ENCODE results near the gene UGT2A2.
"Not testable (repeated sequence)": the region's sequence is repeated elsewhere in the genome, so short reads cannot be mapped to it uniquely, and the experiment has no call there.

The UGT2A2 gene

DNA sequence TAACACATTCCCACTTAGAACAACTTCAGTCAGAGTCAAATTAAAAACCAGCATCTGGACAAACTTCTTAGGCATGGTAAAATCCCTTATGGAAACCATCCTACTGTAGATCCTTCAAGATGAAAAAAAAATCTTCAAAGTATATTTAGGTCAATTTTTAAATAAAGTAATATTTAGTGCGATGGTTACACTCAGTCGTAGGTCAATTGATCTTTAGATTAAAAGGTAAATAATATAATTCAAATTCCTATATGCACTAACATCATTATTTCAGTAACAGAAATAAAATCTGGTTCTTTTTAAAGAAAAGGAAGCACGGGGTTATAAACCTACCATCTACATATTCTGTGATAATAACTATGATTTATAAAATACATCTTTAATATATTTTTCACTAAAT is at the start of gene UGT2A2:
UGT2A2 (minus strand) TSS at position 101 of the 400 bp plus-strand sequence; CDS start at position 99, 2 bp downstream.
- DNase-seq: no peak

DNA sequence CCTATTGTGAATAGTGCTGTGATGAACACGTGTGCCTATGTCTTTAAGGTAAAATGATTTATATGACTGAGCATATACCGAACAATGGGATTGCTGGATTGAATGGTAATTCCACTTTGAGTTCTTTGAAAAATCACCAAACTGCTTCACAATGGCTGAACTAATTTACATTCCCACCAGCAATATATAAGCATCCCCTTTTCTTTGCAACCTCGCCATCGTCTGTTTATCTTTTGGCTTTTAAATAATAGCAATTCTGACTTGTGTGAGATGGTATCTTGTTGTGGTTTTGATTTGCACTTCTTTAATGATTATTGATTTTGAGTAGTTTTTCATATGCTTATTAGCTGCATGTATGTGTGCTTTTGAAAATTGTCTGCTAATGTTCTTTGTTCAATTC is 45.4 kb upstream of the UGT2A2 start:
- no peak for DNase-seq

DNA sequence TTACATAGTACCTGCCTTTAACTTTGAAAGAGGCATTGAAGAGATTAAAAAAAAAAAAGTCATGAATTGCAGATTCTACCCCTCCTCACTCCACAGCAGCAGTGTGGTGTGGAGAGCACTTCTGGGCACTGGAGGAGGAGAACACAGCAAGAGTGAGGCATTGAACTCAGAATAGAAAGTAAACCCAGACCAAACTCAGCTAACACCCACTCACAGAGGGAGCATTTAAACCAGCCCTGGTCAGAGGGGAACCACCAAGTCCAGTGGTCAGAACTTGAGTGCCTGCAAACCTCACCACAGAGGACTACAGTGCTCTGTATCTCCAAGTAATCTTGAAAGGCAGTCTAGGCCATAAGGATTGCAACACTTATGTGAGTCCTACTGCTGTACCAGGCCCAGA is 29.2 kb upstream of the UGT2A2 start:
- no peak for DNase-seq

DNA sequence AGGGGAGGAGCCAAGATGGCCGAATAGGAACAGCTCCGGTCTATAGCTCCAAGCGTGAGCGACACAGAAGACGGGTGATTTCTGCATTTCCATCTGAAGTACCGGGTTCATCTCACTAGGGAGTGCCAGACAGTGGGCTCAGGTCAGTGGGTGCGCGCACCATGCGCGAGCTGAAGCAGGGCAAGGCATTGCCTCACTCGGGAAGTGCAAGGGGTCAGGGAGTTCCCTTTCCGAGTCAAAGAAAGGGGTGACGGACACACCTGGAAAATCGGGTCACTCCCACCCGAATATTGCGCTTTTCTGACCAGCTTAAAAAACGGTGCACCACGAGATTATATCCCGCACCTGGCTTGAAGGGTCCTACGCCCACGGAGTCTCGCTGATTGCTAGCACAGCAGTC is 24.6 kb upstream of the UGT2A2 start:
- not testable (repeated sequence) for DNase-seq

DNA sequence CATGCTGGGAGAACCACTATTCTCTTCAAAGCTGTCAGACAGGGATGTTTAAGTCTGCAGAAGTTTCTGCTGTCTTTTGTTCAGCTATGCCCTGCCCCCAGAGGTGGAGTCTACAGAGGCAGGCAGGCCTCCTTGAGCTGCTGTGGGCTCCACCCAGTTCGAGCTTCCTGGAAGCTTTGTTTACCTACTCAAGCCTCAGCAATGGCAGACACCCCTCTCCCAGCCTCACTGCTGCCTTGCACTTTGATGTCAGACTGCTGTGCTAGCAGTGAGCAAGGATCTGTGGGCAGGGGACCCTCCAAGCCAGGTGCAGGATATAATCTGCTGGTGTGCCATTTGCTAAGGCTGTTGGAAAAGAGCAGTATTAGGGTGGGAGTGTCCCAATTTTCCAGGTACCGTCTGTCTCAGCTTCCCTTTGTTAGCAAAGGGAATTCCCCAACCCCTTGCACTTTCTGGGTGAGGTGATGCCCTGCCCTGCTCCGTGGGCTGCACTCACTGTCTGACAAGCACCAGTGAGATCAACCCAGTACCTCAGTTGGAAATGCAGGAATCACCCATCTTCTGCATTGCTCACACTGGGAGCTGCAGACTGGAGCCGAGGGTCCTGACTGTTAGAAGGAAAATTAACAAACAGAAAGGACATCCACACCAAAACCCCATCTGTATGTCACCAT is 21.8 kb upstream of the UGT2A2 start:
- DNase-seq: not testable (repeated sequence)

DNA sequence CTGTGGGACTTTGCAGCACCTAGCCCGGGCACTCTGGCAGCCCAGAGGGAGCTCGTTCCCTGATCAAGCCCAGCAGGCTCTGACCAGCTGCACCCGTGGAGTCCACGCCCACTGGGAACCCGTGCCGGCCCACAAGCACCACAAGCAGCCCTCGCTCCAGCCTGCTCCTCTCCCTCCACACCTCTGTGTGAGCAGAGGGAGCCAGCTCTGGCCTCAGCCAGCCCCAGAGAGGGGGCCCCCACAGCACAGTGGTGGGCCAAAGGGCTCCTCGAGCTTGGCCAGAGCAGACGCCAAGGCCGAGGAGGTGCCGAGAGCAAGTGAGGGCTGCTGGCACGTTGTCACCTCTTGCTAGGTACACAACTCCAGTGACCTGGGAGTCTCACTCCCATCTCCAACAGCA is 18.7 kb upstream of the UGT2A2 start:
- DNase-seq: no peak

DNA sequence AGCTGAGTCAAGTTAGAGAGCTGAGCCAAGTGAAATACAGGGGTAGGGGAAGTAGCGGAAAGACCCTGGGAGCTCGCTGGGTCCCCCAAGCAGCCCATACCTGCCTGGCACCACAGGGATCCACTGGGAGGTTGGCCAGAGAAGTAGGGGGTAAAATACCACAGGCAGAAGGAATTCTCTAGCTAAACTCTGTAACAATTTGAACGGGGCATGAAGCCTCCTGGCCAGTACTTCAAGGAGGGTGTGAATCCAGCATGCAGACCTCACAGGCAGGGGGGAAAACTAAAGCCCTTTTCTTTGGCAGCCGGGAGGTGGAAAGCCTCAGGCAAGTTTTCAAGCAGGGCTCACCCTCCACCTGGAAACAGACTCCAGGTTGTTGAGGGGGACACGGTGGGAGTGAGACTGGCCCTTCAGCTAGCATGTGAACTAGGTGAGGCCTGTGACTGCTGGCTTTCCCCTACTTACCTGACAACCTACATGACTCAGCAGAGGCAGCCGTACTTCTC is 17.3 kb upstream of the UGT2A2 start:
- no peak for DNase-seq

DNA sequence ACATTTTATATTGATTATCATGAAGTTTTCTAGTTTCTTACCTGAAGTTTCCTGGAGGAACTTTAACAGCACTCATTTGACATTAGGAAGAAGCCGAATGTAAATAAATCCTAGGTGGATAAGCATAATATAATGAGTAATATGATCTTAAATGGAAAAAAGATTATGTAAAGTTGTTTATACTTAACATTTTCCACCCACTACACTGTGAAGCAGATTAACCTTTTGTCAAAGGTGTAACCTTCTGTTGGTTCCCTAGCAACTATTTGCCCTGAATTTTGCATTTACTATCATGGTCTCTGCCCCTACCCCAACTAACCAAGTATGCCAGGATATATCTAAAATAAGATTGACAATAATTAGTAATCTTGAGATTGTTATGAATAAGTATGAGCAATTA is 13.7 kb upstream of the UGT2A2 start, which contains the start of gene UGT2A1:
UGT2A1 (minus strand) TSS at position 101 of the 400 bp plus-strand sequence. CDS start 5,603 bp downstream, outside the sequence.
- DNase-seq: no peak

DNA sequence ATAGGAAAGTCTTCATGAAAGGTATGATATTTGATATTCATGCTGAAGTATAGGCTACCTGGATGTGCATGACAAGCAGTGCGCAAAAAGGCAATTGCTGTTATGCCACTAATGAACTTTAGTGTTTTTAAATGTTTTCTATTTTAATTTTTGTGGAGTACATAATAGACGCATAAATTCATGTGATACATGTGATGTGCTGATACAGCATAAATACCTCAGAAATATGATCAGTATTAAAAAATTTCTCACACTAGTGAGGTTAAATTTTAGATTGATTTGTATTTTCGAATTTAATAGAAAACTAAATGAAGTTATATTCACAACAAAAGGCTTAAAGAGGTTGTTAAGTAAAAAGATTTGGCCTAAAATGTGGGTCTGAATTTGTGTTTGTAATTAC is 11.4 kb upstream of the UGT2A2 start:
- no peak for DNase-seq

DNA sequence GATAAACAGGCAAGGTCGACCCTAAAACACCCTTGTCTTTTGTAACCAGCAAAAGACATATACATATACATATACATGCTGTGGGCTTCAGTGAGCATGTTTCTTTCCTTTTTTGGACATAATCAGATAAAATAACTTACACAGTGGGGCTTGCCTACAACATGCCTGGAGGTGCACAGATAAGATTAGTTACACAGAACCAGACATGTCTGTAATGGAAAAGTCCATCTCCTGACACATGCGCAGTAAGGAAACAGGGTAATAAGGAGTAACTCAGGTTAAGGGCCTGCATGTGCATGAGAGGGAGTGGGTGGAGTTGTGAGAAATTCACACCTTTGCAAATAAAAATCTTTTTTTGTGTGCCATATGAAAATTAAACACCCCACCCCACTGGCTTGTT is 10.2 kb upstream of the UGT2A2 start:
- DNase-seq: no peak

DNA sequence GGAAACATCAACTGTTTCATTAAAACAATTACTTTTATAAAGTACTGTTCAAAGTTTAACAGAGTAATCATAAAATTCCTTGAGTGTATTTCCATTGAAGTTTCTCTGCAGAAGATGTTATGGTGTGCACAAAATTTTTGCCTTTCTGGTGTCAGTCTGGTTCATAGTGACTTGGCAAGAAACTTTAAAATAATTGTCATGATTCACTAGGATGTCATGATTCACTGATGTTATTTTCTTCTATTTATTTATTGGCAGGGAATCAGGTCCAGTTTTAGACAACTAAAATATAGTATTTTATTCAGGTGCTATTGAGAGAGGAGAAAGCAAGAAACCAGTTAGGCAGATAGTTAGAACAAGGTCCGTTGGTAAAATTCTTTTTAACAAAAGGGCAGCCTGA is 9.8 kb upstream of the UGT2A2 start:
- no peak for DNase-seq

DNA sequence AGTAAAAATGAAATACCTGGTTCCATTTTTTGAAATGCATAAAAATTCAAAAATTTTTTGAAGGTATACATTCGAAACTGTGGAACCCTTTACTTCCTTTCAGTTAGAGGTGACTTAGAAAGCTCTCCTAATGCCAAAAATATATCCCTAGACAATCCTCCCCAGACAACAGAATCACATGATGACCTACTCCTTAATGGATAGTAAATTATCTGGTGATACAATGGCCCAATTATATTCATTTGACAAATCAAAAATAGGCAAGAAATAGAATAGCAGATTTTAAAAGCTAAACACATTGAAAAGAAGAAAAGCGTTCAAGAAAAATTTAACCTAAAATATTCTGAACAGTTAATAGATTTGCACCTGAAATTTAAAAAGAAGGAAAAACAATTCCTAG is 3.5 kb upstream of the UGT2A2 start:
- DNase-seq: no peak

DNA sequence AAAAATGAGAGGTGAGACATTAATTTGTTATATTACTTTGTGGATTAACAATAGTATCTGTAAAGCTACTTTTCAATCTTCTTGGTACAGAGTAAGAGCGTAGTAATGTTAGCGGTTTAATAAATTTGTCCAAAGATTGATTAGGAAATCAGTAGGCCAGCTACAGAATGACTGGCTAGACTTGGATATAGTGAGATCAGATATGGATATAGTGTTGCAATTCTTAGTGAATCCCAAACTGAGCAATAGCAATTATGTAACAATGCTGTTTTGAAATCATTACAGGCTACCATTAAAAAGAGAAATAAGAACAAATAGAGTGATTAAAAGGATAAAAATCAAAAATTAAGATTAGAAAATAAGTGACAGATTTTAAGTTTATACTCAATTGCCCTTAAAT is 847 bp upstream of the UGT2A2 start:
- DNase-seq: no peak

DNA sequence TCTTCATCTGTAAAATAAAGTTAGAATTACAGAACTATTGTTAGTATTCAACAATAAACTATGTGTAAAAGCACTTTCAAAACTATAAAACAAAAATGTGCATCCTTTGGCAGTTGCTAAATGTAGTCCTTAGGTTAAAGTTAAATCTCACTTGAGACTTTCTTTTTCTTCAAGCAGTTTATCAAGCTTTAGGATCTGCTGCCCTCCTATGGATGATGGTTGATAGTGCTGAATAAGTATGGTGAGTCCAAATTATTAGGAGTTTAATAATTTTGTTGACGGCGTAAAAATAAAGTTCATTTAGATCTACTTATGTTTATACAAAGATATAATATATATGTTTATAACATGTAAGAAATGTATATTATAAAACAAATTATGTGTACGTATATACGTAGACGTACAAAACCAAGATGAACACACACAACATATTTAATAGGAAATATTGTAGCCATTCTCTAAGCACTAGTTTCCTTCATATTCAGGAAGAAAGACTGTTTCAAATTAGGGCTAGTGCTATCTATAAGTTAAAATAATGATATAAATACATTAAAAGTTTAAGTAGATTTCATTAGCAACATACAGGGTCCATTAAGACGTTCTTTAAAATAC is 22.3 kb downstream of the UGT2A2 start:
- peak; percentile 86 for DNase-seq

DNA sequence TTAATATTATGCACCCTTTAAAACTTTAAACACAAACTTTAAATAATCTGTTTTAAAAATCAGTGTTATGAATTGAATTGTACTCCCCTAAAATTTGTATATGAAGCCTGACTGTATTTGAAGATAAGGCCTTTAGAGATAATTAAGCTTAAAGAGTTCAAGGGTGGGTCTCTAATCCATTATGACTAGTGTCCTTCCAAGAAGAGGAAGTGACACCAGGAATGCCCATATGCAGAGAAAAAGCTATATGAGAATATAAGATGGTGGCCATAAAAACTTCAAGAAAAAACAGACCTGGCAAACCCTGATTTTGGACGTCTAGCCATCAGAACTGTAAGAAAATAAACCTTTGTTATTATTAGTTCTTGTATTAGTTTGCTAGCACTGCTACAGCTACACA is 29.0 kb downstream of the UGT2A2 start:
- no peak for DNase-seq

DNA sequence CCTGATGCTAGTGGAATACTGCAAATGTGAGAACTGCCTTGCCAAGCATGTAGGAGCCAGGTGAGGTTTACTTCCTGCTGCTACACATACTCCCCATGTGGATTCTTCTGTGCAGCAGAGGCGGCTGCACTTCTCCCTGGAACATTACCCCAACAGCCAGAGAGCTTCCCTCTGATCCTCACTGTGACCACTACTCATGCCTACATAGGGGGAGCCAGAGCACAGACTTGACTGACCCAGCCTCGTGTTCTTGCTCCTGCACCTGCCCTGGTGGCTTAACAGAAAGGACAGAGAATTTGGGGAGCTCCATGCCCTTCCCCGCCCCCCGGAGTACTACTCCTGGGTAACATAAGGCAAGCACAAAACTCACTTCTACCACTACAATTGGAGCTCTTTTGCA is 38.4 kb downstream of the UGT2A2 start:
- no peak for DNase-seq

DNA sequence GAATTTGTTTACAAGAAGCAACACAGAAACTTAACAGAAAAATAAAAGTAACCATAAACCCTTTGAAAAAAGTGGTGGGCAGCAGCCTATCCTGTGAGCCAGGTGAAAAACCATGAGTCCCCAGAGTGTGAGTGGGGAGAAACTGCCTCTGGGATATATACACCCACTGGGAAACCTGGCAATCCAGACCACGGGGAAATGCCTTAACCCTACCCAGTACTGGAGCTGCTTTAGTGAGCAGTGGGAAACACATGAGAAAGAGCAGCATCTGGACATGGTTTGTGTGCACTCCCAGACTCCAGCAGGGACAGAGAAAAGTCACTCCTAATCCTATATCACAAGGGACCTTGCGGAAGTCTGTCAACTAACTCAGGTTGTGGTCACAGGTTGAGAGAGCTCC is 39.4 kb downstream of the UGT2A2 start:
- DNase-seq: no peak

DNA sequence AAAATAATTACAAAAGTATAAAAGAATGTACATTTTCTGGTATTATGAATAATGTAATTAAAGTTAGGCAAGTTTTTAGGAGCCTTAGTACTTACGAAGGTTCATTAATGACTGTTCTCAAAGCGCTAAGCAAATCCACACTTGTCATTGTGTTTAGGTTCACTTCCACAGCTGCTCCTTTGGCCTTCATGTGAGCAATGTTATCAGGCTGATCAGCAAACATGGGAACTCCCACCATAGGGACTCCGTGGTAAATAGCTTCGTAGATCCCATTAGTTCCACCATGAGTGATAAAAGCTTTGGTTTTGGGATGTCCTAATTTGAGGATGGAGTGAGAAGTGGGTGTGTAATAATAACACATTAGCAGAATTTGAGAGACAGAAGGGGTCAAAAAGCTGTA is 45.1 kb downstream of the UGT2A2 start:
- no peak for DNase-seq

DNA sequence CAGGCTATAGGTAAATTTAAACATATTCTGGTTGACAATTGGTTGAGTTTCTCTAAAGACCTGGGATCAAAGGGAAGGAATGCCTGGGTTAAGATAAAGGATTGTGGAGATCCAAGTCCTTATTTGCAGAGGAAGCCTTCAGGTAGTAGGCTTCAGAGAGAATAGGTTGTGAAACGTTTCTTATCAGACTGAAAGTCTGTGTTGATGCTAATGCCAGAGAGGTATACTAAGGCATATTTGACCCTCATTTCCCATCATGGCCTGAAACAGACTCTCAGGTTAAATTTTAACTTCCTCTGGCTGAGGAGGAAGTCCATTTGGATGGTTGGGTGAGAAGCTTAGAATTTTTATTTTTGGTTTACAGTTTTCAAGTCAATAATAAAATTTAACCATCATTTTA is 48.1 kb downstream of the UGT2A2 start:
- no peak for DNase-seq

DNA sequence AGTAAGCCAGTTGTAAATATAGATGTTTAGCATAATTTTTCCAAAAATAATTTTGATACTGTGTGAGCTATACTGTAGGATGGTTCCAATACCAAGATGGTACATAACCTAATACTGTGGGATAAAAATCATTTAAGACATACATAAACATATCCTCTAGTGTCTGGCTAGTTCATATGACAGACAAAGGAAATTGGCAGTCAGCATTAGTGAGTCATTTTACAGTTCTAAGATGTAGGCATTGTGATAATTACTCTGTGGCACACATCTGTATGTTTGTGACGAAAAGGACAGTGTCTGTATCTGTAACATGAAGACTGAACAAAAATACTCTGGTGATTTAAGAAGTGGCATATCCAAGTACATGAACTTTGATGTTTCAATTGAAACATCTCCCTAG is 49.6 kb downstream of the UGT2A2 start:
- no peak for DNase-seq

DNA sequence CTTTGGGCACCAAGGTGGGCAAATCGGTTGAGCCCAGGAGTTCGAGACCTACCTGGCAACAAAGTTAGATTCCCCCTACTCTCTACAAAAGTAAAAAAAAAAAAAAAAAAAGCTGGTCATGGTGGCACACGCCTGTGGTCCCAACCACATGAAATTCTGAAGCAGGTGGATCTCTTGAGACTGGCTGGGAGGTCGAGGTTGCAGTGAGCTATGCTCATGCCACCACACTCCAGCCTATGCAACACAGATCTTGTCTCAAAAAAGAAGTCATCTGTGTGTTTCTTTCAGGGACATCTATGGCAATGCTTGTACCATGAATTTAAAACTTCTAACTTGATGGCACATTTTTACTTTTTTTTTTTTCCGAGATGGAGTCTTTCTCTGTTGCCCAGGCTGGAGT is 55.3 kb downstream of the UGT2A2 start:
- DNase-seq: no peak

DNA sequence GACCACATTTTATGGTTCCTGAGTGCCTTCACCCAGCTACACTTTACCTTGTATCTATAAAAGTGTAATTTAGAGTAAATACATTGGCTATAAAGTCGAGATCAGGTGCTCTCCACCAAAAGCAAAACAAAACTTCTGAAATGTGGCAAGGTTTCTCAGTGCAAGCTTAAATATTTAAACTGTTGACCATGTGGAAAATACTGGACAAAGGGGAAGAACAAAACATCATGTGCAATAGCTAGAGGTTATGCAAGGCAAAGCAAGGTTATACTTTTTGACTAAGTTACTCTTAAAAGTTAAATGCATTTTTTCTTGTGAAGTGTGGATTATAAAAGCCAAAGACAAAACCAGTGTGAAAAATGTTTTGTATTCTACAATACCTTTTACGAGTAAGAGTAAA is 55.9 kb downstream of the UGT2A2 start:
- DNase-seq: no peak

DNA sequence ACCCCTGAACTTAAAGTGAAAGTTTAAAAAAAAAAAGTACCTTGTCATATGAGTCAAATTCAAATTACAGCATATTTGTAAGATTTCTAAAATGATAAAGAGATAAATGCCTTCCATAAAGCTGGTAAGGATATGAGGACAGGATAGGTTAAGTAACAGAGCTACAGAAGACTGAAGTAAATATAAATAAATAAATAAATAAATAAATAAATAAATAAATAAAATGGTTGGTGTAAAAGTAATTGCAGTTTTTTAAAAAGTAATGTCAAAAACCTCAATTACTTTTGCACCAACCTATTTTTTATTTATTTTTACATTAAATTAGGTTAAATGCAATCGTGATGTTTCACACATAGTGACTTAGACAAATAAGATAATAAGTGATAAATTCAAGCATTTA is 62.2 kb downstream of the UGT2A2 start:
- no peak for DNase-seq

DNA sequence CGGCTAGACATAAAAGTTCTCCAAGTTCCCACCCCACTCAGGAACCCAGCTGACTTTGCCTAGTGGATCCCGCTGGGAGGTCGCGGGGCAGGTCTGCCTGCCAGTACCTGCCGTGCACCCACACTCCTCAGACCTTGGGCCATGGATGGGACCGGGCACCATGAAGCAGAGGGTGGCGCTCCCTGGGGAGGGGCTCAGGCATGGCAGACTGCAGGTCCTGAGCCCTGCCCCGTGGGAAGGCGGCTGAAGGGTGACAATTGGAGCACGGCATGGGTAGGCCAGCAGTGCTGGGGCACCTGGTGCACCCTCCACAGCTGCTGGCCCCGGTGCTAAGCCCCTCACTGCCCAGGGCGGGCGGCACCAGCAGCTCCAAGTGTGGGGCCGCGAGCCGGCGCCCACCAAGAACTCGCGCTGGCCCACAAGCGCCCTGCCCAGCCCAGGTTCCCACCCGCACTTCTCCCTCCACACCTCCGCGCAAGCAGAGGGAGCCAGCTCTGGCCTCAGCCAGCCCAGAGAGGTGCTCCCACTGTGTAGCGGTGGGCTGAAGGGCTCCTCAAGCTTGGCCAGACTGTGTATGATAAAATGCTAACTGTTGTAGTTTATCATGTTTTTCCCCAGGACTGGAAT is 63.1 kb downstream of the UGT2A2 start:
- DNase-seq: no peak
